Measurements from ENCODE around the gene TMX4.
A peak's percentile ranks its signal among the peaks of the same experiment; 100 is the strongest.

The TMX4 gene

DNA sequence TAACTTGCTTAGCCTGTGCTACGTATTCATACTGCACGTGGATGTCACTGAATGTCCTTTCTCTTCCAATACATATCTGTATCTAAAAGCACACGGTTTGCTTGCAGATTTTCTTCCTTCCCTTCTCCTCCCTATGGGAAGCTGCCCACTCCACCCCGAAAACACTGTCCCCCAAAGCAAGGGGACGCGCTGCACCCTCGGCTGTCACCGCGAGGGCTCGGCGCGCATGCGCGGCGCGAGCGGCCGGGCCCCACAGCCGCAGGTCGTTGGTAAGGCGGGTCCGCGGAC, 659 bp downstream of the TMX4 start:
- peak; percentile 94 for DNase-seq (ENCODE audit: low spot score)

DNA sequence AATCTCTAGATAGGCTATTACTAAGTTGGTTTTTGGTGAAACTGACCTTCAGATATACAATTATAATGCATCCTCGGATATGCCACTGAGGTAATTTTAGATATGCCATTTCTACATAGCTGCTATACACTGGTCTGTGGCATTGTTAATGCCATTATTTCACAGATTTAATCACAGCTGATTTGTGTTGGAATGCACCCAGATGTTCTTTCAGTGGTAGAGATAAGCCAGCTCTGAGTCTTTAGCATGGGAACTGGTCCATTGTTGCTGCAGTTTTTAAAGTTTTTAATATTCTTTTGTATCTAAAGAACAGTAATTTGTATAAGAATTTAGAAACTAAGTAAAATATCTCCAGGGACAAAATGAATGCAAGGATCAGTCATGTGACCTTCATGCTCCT, 6.8 kb downstream of the TMX4 start:
- DNase-seq (ENCODE audit: low spot score): no peak

DNA sequence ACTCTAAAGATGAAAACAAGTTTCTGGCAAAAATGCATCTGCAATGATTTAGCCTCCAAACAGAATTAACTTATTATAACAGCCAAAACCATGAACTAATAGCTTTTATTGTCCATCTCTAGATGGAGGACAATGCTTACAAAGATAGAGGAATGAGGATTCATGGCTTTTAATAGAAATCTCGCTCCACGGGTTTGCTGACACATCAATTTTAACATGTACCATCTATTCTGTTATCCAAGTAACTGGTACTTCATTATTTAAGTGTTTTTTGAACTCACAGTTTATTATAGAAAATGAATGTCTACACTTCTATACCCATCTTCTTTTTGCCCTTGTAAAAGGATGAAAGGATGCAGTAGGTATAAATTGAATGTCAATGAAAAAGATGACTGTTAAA, 10.8 kb downstream of the TMX4 start:
- DNase-seq (ENCODE audit: low spot score): no peak

DNA sequence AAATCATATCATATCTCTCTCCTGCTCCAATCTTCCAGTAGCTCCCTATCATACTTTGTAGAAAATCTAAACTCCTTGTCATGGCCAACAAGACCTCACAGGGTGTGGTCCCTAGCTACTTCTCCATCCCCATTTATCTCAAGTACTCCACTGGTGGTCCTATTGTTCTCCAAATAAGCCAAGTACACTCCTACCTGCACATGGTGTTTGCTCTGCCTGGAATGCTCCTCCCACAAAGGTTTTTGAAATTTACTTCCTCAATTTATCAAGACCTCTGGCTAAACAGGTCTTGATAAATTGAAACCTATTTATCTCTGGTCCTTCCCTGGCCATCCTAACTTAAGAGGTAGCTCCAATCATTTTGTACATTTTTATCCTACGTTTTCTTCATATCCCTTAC, 12.1 kb downstream of the TMX4 start:
- DNase-seq (ENCODE audit: low spot score): no peak

DNA sequence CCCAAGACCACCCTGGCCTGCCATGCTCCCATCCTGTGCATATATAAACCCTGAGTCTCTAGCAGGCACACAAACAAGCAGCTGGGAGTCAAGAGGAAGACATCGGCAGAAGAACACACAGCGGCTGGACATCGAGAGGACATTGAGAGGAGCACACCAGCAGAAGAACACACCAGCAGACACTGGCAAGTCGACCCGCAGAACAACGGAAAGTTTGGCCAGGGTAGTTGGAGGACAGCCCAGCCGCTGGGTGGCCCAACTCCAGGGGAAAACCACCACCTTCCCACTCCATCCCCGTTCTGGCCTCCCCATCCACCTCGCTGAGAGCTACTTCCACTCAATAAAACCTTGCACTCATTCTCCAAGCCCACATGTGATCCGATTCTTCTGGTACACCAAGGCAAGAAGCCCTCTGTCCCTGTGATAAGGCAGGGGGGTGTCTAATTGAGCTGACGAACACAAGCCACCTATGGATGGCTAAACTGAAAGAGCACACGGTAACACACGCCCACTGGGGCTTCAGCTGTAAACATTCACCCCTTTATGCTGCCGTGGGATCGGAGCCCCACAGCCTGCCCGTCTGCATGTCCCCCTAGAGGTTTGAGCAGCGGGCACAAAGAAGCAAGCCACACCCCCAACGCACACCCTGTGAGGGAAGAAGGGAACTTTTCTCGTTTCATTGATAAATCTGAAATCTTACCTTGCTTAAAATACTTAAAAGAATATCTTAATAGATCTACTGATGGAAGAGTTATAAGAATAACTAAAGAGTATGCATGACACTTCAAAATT, 13.8 kb downstream of the TMX4 start:
- DNase-seq (ENCODE audit: low spot score): no peak

DNA sequence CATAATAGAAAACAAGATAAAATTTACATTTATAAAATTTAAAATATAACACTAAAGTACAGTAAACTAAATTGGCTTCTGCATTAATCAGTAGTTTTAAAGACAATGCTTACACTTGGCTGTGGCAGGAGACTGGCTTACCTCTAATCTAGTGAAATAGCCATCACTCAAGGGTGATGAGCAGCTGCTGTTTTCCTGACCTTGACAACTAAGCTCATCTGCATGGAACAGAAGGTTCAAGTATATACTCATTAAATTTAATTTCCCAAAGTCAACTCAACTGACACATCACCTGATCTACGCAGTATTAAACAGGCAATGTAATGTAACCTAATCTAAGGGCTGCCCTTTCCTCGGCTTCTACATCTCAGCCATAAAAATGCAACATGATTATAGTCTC, 14.5 kb downstream of the TMX4 start:
- no peak for DNase-seq (ENCODE audit: low spot score)

DNA sequence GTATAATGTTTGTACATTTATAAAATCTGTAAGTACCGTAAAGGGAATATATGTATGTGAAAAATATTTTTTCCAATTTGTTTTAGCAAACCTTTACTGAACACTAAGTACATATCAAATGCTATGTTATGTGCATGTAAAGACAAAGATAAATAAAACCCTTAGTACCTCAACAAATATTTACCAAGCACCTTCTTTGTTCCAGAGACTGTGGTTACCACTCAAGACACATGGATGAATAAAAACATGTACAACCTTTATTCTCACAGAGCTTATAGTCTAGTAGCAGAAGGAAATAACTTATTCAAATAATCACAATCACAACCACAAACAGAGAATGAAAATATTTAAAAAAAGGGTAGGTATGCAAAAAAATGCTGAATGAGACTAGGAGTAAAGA, 17.5 kb downstream of the TMX4 start:
- DNase-seq (ENCODE audit: low spot score): no peak

DNA sequence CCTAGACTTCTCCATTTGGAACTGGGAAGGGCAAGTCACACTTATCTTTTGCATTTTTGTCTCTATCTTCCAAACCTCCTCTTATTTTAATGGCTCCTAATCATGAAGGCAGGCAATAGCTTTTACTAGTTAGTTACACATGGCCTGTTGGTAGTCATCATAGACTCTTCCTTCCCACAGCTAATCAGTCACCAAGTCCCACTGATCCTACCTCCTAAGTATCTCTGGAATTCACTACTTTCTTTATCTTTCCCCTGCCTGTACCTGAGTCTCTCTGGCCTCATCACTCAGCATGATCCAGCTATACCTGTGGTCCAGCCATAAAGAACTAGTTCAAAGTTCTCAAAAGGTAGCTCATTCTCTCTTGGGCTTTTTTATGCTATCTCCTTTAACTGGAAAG, 18.8 kb downstream of the TMX4 start:
- DNase-seq (ENCODE audit: low spot score): no peak

DNA sequence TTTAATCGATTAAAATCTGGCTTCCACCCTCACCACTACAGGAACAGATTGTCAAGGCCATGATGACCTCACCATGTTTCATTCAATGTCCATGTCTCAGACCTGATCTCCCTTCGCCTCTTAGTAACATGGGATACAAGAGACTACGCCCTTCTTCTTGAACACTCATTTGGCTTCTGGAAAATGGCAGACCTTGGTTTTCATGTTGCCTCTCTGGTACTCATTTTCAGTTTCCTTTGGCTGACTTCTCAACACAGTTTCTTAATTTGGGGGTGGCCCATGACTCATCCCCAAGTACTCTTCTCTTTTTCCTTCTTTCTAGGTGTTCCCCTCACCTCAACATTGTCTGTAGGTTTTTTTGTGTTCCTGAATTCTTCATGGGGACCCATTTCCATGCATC, 22.7 kb downstream of the TMX4 start:
- no peak for DNase-seq (ENCODE audit: low spot score)

DNA sequence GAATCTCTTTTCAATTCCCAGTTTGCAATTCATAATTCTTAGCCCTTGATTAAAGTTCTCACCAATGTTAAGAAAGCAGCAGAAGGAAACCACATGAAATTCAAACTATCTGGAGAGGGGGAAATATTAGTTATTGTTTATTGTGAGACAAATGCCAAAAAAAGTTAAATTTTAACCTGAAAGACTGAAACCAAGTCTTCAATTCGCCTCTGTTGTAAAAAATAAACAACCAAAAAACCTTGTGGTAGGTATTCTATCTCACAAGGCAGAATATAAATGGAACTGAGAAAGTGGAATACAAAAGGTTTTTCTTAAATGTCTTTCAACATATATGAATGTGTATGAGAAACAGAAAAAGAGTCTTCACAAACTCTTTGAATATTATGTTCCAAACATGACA, 24.8 kb downstream of the TMX4 start:
- DNase-seq (ENCODE audit: low spot score): no peak

DNA sequence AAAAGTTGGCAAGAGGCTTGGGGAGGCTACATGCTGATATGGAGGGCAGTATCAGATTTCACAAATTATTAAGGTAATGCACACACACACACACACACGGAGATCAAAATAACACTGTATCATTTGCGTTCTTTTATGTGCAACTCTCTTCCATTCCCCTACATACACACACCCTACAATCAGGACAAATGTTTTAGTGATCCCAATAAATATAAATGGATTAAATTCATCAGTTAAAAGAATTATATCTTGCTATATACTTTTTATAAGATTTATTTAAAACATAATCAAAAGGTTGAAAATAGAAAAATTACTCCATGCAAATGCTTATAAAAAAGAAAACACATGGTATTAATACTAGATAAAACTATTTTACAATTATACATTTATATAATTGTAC, 25.9 kb downstream of the TMX4 start:
- DNase-seq (ENCODE audit: low spot score): no peak

DNA sequence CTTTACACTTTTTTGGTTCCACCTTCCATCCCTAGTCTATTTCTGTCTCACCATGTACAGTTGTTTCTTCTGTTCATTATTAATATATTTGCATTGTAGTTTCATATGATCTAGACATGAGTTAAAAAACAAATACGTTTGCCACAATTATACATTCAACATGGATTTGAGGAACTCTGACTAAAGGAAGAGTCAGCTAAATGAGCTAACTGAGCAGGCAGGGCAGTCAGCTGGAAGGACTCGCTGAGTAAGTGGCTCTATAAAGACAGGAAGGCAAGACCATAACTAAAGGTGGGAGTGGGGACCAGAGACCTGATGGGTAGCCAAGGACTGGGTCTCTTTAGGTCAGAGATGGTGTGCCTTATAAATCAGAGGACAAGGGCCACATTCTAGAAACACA, 26.3 kb downstream of the TMX4 start:
- no peak for DNase-seq (ENCODE audit: low spot score)

DNA sequence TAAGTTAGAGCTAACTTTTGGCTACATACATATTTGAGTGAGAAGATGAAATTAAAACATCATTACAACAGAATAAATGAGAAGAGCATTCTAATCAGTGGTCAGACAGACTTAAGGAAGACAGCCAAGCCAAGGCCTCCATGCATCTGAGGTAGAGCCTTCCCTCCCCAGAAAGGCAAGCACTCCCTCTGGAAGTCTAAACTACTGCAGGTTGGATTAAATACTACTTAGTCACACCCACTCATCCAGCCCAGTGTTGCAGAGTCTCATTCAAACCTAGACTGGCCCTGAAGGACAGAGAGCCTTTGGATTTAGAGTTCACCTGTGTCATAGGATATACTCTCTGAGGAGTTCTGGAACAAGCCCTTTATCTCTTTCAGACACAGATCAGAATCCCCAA, 29.2 kb downstream of the TMX4 start:
- no peak for DNase-seq (ENCODE audit: low spot score)

DNA sequence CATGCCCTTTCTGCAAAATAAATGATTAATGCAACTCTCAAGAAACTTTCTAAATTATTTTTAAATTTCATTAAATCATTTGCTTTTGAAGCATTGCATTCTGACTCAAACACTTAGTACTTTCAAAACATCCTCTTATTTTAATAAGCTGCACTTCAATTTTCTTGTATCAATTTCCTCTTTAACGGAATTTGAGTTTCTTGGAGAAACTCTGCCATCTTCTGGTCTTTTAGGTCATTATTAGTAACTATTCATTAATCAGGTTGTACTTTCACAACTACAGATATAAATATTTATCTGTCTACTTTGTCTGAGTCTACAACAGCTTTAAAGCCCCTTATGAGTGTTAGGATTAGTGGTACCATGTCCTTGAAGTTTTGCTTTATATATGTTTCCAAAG, 30.2 kb downstream of the TMX4 start:
- DNase-seq (ENCODE audit: low spot score): no peak

DNA sequence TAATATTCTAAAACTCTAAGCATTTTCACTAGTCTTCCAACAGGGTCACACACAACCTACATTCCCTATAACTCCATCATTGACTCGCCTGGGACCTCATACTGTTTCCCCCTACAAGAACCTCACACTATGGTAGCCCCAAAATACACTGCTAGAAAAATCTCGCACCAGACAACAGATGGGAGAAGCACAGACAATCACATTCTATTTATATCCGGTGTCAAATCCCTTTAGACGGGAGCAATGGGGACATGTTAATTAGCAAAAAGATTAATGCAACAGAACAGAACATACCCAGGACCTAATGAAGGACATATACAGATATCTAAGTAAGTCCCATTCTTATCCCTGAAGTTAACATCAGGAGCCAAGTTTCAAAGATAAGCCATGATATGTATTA, 33.6 kb downstream of the TMX4 start:
- no peak for DNase-seq (ENCODE audit: low spot score)

DNA sequence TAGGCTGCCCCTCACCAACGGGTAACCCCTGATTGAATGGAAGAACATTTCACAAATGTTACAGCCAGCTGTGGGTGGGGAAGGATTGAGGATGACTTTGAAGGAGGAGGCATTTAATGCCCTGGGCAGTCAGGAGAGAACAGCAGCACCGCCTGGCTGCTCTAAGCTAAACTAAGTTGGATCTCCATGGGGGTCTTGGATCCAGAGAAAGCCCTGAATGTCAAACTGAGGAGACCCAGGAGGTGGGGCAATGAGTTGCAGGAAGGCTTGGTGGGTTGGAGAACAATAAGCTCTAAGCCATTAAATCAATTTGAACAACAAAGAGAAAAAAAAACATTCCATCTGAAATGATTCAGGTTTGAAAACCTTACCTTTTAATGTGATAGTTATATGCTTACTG, 35.4 kb downstream of the TMX4 start:
- no peak for DNase-seq (ENCODE audit: low spot score)

DNA sequence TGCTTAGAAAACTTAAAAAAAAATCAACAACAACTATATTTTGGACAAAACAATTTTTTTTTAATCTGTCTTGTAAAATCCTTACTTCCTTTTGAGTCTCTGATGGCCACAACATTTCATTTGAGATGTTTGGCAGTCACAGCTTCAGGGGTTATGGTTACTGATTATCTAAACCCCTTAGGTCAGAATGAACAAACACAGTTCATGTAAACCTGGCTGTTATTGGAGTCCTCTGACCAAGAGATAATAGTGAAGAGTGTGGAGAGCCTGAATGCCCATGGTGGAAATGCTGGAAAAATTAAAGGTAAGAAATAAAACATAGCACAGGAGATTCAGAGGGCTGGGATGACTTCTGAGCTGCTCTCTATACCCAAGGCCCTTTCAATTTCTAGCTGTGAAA, 38.2 kb downstream of the TMX4 start:
- no peak for DNase-seq (ENCODE audit: low spot score)

DNA sequence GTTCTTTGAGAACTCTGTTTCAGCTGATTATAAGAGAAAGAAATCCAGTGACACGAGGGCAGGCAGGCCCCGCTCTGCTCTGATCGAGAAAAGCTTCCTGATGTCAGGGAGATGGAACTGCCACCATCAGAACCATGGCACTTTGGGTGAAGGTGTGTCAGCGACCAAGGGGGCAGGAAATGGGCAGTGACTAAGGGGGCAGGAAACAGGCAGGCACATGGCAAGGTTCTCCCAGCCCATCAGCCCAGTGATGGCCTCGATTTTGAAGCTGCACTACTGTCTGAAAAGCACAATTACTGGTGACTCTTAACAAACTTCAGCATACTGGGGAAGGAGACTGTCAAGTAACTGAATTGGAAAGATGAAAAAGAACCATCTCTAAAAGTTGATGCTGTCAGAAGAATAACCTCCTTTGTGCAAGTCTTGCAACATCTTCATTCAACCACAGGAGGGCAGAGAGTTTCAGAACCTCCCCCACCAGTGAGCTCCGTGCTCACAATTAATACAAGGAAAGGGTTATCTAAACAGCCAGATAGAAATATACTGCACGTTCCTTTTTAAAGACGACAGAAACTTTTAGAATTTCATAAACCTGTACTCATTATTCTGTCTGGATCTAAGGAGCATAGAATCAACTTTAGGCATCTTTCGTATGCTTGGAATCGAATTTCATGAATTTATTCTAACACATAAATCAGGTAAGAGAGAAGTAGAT, 39.1 kb downstream of the TMX4 start:
- DNase-seq (ENCODE audit: low spot score): peak; percentile 64

DNA sequence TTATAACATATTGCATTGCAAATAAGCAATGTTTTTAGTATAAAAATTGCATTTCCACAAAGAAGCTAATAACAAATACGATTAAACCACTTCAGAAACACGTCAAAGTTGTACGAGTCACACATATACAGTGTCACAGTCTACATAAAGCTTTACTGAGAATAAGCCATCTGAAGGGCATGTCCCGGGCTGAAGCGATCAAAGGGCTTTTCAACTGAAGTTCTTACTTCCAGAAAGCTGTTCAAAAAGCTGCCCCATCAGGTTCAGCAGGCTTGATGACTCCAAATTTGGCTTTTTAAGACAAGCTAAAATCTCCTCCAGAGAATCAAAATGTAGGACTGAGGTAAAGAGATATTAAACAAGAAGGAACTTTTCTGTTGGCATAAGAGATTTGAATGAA, 41.9 kb downstream of the TMX4 start:
- DNase-seq (ENCODE audit: low spot score): no peak

DNA sequence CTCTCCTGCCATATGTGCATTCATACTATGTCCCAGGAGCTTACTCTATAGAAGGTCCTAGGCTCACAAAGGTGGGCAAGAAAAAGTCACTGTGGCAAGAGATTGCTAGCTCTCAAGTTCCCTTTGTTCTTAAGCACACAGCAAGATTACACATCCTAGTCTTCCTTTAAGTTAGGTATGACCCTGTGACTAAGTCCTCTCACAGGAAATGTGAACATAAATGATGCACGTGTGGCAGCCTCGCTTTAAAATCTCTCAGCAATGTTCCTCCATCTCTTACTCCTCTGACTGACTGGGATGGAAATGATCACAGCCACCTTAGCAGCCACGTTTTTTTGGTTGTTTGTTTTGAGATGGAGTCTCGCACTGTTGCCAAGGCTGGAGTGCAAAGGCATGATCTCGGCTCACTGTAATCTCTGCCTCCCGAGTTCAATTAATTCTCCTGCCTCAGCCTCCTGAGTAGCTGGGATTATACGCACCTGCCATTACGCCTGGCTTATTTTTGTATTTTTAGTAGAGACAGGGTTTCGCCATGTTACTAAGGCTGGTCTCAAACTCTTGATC, 43.6 kb downstream of the TMX4 start:
- no peak for DNase-seq (ENCODE audit: low spot score)

DNA sequence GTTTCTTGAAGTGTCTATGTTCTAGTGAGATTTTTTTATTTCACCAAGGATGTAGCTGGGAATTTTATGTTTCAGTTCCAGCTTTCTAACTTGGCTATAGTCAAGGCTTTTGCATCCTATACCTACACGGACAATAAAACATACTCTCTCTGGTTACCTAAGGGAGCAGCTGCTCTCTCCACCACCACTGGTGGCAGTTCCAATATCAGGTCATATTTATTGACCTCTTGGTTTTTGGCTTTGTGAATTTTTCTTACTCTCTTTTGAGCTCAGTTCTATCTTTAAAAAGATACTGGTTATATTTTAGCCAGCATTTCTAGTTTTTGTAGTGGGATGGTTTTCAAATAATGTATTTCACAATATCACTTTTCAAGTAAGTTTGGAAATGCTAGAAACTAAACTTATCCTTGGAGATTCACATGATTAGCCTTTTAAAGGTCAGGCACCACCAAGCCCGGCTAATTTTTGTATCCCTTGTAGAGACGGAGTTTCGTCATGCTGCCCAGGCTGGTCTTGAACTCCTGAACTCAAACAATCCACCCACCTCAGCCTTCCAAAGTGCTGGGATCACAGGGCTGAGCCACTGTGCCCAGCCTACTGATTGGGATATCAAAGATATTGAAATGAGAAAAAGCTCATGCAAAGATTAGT, 44.7 kb downstream of the TMX4 start:
- no peak for DNase-seq (ENCODE audit: low spot score)

DNA sequence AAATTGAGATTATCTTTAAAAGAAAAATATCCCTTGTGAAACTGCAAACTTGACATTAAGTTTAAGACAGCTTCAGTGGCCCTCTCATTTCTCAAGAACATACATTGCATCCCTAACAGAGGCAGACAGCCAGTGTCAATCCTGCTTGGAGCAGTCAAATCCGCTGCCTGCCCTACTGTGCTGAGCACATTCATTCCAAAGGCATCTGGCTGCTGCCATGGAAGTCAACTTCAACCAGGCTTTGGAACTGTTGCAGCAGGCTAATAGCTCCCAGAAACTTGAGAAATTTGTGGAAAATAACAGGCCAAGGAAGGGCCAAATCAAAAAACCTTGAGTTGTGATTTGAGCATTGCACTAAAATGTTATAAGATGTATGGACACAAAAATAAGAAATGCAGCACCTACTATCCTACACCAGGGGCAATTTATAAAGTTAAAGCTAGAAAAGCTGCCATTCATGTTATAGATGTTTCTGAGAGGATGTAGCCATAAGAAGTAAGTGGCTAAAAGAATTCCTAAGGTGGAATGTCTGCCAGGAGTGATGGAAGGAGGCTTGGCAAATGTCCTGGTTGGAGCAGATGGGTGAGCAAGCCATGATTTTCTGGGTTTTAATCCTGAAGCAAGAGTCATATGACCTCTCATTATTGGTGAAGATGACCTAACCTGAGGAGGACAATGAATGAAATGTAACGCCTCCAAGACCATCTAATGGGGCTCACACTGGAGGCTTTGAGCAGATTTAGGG, 47.9 kb downstream of the TMX4 start:
- peak; percentile 27 for DNase-seq (ENCODE audit: low spot score)

All from AG20443 (cell line).